ENCODE measurements around the gene PPP1R7.

- TF ChIP-seq CTCF (IDR thresholded peaks at IDR 0.05 in 8 of 11, conservative IDR thresholded peaks at IDR 0.05 in 3 of 11) (no peak), POLR2A (IDR thresholded peaks at IDR 0.05) (no peak)
Observed at GRCh38 chr2:241136191-241136590, 14.1 kb upstream of the PPP1R7 start.
